ENCODE measurements around the gene VPS26C. TPM values are rescaled to one million over a fixed set of nuclear protein-coding genes. Genes with fewer than 3 reads are reported as not detected.
A peak's percentile ranks its signal among the peaks of the same experiment; 100 is the strongest.
"Not testable (repeated sequence)": the region's sequence is repeated elsewhere in the genome, so short reads cannot be mapped to it uniquely, and the experiment has no call there.

The VPS26C gene
- total and polyA plus RNA-seq, 8 donors = 15.3 to 118 (median 40.1) TPM

DNA sequence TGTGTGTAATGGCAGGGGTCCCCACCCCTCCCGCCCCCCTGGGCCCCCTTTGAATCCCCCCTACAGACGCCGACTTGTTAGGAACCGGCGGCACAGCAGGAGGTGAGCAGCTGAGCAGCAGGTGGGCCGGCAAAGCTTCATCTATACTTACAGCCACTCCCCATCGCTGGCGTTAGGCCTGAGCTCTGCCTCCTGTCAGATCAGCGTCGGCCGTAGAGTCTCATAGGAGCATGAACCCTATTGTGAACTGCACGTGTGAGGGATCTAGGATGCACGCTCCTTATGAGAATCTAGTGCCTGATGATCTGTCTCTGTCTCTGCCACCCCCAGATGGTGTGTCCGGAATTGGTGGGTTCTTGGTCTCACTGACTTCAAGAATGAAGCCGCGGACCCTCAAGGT lies 14.9 kb upstream of the VPS26C start:
- TF ChIP-seq POLR2A (IDR thresholded peaks at IDR 0.05) (no peak), EP300 (IDR thresholded peaks at IDR 0.05) (no peak), POLR2AphosphoS5 (IDR thresholded peaks at IDR 0.05) (no peak)
- TF ChIP-seq, protein P1, sequence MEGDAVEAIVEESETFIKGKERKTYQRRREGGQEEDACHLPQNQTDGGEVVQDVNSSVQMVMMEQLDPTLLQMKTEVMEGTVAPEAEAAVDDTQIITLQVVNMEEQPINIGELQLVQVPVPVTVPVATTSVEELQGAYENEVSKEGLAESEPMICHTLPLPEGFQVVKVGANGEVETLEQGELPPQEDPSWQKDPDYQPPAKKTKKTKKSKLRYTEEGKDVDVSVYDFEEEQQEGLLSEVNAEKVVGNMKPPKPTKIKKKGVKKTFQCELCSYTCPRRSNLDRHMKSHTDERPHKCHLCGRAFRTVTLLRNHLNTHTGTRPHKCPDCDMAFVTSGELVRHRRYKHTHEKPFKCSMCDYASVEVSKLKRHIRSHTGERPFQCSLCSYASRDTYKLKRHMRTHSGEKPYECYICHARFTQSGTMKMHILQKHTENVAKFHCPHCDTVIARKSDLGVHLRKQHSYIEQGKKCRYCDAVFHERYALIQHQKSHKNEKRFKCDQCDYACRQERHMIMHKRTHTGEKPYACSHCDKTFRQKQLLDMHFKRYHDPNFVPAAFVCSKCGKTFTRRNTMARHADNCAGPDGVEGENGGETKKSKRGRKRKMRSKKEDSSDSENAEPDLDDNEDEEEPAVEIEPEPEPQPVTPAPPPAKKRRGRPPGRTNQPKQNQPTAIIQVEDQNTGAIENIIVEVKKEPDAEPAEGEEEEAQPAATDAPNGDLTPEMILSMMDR (IDR thresholded peaks at IDR 0.05) = no peak

GRCh38 chr21:37281579-37281978 lies 14.4 kb upstream of the VPS26C start:
- TF ChIP-seq POLR2AphosphoS5 (IDR thresholded peaks at IDR 0.05) = no peak
- no peak for TF ChIP-seq EP300 (IDR thresholded peaks at IDR 0.05)
- TF ChIP-seq, protein P1 (IDR thresholded peaks at IDR 0.05) = no peak
- no peak for TF ChIP-seq POLR2A (IDR thresholded peaks at IDR 0.05)
- no peak overlapping the region for H3K27ac ChIP-seq
- WGBS, 5 donors = 24 to 60% (median 31%) methylated on average over 10 of the region's 10 CpGs
- intact Hi-C loops (cut with DNase I; ENCODE audit: low total_unique reads) = no loop called here
- no peaks in the 10 kb centered on the region for H3K27me3 ChIP-seq
- no peaks in the 10 kb centered on the region for H3K36me3 ChIP-seq
- no peak for DNase-seq
- no peaks in the 10 kb centered on the region for H3K9me3 ChIP-seq
- H3K4me3 ChIP-seq = no peak overlapping the region
- no peaks in the 10 kb centered on the region for H3K4me1 ChIP-seq

More for the DNA sequence above, 14.9 kb upstream of the VPS26C start:
- no peaks in the 10 kb centered on the region for H3K4me1 ChIP-seq
- H3K36me3 ChIP-seq = no peaks in the 10 kb centered on the region
- H3K27me3 ChIP-seq = no peaks in the 10 kb centered on the region
- no peak overlapping the region for H3K27ac ChIP-seq
- 6 to 50% (median 31%) methylated on average over 13 to 16 of the region's 16 CpGs for WGBS, 5 donors
- no peaks in the 10 kb centered on the region for H3K9me3 ChIP-seq
- H3K4me3 ChIP-seq = no peak overlapping the region
- DNase-seq = peak in 1 of 2 donors; percentile 45
- intact Hi-C loops (cut with DNase I; ENCODE audit: low total_unique reads) = no loop called here

- H3K27ac ChIP-seq; H3K9me3 ChIP-seq; H3K36me3 ChIP-seq; H3K4me3 ChIP-seq; intact Hi-C loops (cut with DNase I; ENCODE audit: low total_unique reads); H3K4me1 ChIP-seq; H3K27me3 ChIP-seq; DNase-seq: not testable (repeated sequence)
- 83 to 90% (median 86%) methylated on average over 4 of the region's 4 CpGs for WGBS, 5 donors
Measured at GRCh38 chr21:37279271-37279670, 12.1 kb upstream of the VPS26C start.

- H3K9me3 ChIP-seq = no peaks in the 10 kb centered on the region
- TF ChIP-seq, protein P1 (IDR thresholded peaks at IDR 0.05) = no peak
- TF ChIP-seq EP300 (IDR thresholded peaks at IDR 0.05) (no peak), POLR2A (IDR thresholded peaks at IDR 0.05) (no peak), POLR2AphosphoS5 (IDR thresholded peaks at IDR 0.05) (no peak)
- H3K4me1 ChIP-seq = no peaks in the 10 kb centered on the region
- no peak for DNase-seq
- WGBS, 5 donors = 78 to 90% (median 79%) methylated on average over 6 to 7 of the region's 7 CpGs
- intact Hi-C loops (cut with DNase I; ENCODE audit: low total_unique reads) = no loop called here
- no peak overlapping the region for H3K27ac ChIP-seq
- H3K36me3 ChIP-seq = no peaks in the 10 kb centered on the region
- no peak overlapping the region for H3K4me3 ChIP-seq
- no peaks in the 10 kb centered on the region for H3K27me3 ChIP-seq
Measured at GRCh38 chr21:37278199-37278598, 11.1 kb upstream of the VPS26C start.

DNA sequence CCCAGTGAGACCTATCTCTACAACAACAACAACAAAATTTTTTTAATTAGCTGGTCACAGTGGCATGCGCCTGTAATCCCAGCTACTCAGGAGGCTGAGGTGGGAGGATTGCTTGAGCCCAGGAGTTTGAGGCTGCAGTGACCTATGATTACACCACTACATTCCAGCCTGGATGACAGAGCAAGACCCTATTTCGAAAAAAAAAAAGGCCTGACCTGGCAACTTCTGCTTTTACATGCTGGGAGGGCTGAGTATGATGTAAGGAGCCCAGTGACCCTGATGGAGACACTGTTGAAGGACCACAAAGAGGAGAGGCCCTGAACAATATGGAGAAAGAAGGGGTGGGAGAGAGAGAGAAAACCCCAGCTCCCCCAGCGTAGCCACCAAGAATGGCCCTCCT lies 9.2 kb upstream of the VPS26C start:
- intact Hi-C loops (cut with DNase I; ENCODE audit: low total_unique reads) = no loop called here
- 79 to 87% (median 85%) methylated on average over 3 of the region's 3 CpGs for WGBS, 5 donors
- DNase-seq = no peak

More for the DNA sequence above, 9.2 kb upstream of the VPS26C start:
- Histone ChIP-seq H3K9me3 (no peaks in the 10 kb centered on the region), H3K4me3 (no peak overlapping the region), H3K36me3 (no peaks in the 10 kb centered on the region), H3K4me1 (no peaks in the 10 kb centered on the region), H3K27me3 (no peaks in the 10 kb centered on the region), H3K27ac (no peak overlapping the region)
- no peak for TF ChIP-seq POLR2AphosphoS5 (IDR thresholded peaks at IDR 0.05)
- no peak for TF ChIP-seq EP300 (IDR thresholded peaks at IDR 0.05)
- TF ChIP-seq, protein P1 (IDR thresholded peaks at IDR 0.05) = no peak
- no peak for TF ChIP-seq POLR2A (IDR thresholded peaks at IDR 0.05)

Measured in stomach (tissue), 9 donors.